Activated CD4-positive, alpha-beta T cell treated with anti-CD3 and anti-CD28 coated beads for 36 hours (primary cell): ENCODE data around the gene ATL1. TPM values are rescaled to one million over a fixed set of nuclear protein-coding genes. Genes with fewer than 3 reads are reported as not detected.

Source experiments
- ATAC-seq: fragments of 200-7000 bp; cut with Tn5 transposase; one replicate; pipeline ENCODE4 v1.10.0; 2021; ENCODE audit warnings: mild to moderate bottlenecking, moderate library complexity
- CTCF ChIA-PET: fragments of 350-600 bp; sonication (Branson Sonifier 250); formaldehyde crosslinking; loops from one replicate; lab custom pipeline; 2021; ENCODE audit warnings: antibody characterized with exemption; lab: Charles Lee
- POLR2A ChIA-PET: fragments of 350-600 bp; sonication (Branson Sonifier 250); formaldehyde crosslinking; loops from one replicate; lab custom pipeline; 2021; ENCODE audit warnings: antibody characterized with exemption, inconsistent platforms; lab: Charles Lee
- DNase-seq: peaks from one replicate; pipeline ENCODE4 v3.0.0-alpha.2; 2020
- H3K27ac Mint-ChIP-seq: one replicate; pipeline ENCODE4 v1.8.0; 2021; ENCODE audit warnings: mixed read lengths
- H3K27me3 Mint-ChIP-seq: one replicate; pipeline ENCODE4 v1.8.0; 2021; ENCODE audit warnings: mixed read lengths
- H3K36me3 Mint-ChIP-seq: one replicate; pipeline ENCODE4 v1.8.0; 2021; ENCODE audit warnings: low read depth, mixed read lengths
- H3K4me1 Mint-ChIP-seq: one replicate; pipeline ENCODE4 v1.8.0; 2021; ENCODE audit warnings: mixed read lengths
- H3K4me3 Mint-ChIP-seq: one replicate; pipeline ENCODE4 v1.8.0; 2021; ENCODE audit warnings: mild to moderate bottlenecking, moderate library complexity, mixed read lengths
- H3K9me3 Mint-ChIP-seq: one replicate; pipeline ENCODE4 v1.8.0; 2021; ENCODE audit warnings: low read depth, mixed read lengths
- intact Hi-C, 2 experiments: fragments of 100-400 bp; cut with DNase I in 1 of 2; cut with micrococcal nuclease in 1 of 2; formaldehyde crosslinking; loops; one replicate each; pipeline versions ENCODE4 v1.14.2 to v1.15.1; 2022 to 2024; cut with DNase I, micrococcal nuclease
- total RNA-seq, 2 experiments: library from RNA; stranded (reverse); gene quantifications; one replicate each; pipeline ENCODE4 v1.2.3, GENCODE V29; 2021

The ATL1 gene
- under 1 TPM; 0.82 to 0.91 TPM for total RNA-seq

DNA sequence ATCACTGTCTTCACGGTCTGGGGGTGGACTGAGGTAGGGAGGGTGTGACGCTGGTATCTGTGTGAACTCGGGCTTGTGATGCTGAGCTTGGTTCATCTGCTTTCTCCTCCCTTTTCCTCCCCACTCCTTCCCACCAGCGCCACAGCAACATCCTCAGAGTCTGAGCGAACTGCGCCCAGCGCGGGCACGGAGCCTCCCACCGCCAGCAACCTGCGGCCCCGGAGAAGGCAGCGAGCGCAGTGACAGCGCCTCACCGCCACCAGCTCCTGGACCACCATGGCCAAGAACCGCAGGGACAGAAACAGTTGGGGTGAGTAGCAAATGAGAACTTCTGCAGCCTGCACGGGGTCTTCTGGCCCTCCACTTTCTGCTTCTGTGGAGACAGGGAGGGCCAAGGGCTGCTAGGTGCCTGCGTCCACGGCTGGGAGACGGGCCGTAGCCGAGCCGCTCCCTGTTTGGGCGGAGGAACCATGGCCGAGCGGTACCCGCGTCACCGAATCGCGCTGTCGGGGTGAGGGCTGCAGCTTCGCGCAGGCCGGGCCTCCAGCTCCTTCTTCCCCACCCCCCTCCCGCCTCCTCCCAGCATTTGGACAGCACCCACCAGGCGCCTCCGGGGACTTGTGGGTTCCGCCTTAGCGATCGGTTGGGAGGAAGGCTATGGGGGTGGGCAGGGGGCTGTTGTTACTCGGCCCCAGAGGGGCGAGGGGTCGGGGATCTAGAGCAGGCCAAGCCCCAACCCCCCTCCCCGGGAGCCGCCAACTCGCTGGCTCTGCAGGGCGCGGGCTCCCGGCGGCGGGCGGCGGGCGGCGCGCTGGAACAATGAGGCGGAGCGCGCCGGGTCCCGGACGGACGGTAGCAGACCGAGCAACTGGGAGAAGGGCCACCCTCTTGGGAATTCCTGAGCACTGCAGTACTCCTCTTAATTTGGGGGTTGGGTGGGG is at the start of gene ATL1:
TSS of gene ATL1 (plus strand) at position 156 of the 941 bp plus-strand sequence. CDS start at position 277, 121 bp downstream.
- Mint-ChIP-seq H3K4me1 (peaks cover 12% of the 10 kb centered on the region), H3K27me3 (peaks cover 46% of the 10 kb centered on the region), H3K9me3 (no peaks in the 10 kb centered on the region), H3K36me3 (no peaks in the 10 kb centered on the region), H3K27ac (no peak within 1 kb of the TSS), H3K4me3 (peak within 1 kb of the TSS; percentile 74)
- peak; percentile 70 for DNase-seq
- peak; percentile 80 for ATAC-seq
- intact Hi-C loops = loop anchor here in 1 of 2 experiments (1.0 to 5.0 kb wide), 2 partner anchors 17 to 107 kb away; partner anchors contain the start of gene SAV1
- ChIA-PET CTCF (interaction anchor here (1.3 to 2.1 kb wide), 3 partner anchors 18 to 315 kb away, joined by 3 to 9 read pairs (median 6); no protein-coding TSS in a partner anchor), POLR2A (interaction anchor here (0.9 kb wide), 1 partner anchor 108 kb away, joined by 4 read pairs; the partner anchor contains the start of gene SAV1)

GRCh38 chr14:50510157-50510556 is 49.8 kb upstream of the ATL1 start:
- H3K36me3 Mint-ChIP-seq = peaks cover 2% of the 10 kb centered on the region
- CTCF ChIA-PET = interaction anchor here (1.0 kb wide), 1 partner anchor 101 kb away, joined by 3 read pairs; no protein-coding TSS in a partner anchor
- H3K27me3 Mint-ChIP-seq = no peaks in the 10 kb centered on the region
- ATAC-seq = no peak
- H3K4me1 Mint-ChIP-seq = peaks cover 18% of the 10 kb centered on the region
- POLR2A ChIA-PET = no interaction called here
- intact Hi-C loops = no loop called here
- H3K27ac Mint-ChIP-seq = no peak overlapping the region
- no peak for DNase-seq
- peaks cover 2% of the 10 kb centered on the region for H3K9me3 Mint-ChIP-seq
- no peak overlapping the region for H3K4me3 Mint-ChIP-seq

DNA sequence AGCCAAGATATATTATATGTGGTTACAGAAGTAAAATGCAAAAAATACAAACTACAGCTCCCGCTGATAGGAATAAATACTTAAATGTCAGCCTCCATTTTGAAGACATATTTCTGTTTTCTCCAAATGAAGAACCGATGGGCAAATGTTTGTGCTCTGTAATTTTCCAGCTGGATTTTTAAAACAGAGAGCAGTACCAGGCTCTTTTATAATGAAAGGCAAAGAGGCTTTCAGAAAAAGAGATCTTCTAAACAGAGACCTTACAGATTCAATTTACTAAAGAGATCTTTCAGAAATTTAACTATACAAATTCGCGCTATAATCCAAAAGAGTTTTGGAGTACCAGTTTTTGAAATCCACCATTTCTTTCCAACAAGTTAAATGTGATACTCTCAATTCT is 47.5 kb upstream of the ATL1 start:
- H3K4me1 Mint-ChIP-seq = peaks cover 16% of the 10 kb centered on the region
- DNase-seq (no peak), ATAC-seq (no peak)
- no peaks in the 10 kb centered on the region for H3K27me3 Mint-ChIP-seq
- POLR2A ChIA-PET = no interaction called here
- H3K9me3 Mint-ChIP-seq = peaks cover 2% of the 10 kb centered on the region
- intact Hi-C loops = no loop called here
- no peak overlapping the region for H3K27ac Mint-ChIP-seq
- no peak overlapping the region for H3K4me3 Mint-ChIP-seq
- H3K36me3 Mint-ChIP-seq = peaks cover 2% of the 10 kb centered on the region
- CTCF ChIA-PET = no interaction called here

- H3K4me3 Mint-ChIP-seq = no peak overlapping the region
- ChIA-PET CTCF (interaction anchor here (1.0 kb wide), 1 partner anchor 344 kb away, joined by 3 read pairs; no protein-coding TSS in a partner anchor), POLR2A (interaction anchor here (0.5 kb wide), 1 partner anchor 15 kb away, joined by 3 read pairs; no protein-coding TSS in a partner anchor)
- H3K4me1 Mint-ChIP-seq = peaks cover 16% of the 10 kb centered on the region
- ATAC-seq = no peak
- peaks cover 2% of the 10 kb centered on the region for H3K9me3 Mint-ChIP-seq
- no peaks in the 10 kb centered on the region for H3K27me3 Mint-ChIP-seq
- no peak overlapping the region for H3K27ac Mint-ChIP-seq
- no peak for DNase-seq
- H3K36me3 Mint-ChIP-seq = peaks cover 4% of the 10 kb centered on the region
- intact Hi-C loops = no loop called here
Observed at GRCh38 chr14:50516091-50516490, 43.9 kb upstream of the ATL1 start.

DNA sequence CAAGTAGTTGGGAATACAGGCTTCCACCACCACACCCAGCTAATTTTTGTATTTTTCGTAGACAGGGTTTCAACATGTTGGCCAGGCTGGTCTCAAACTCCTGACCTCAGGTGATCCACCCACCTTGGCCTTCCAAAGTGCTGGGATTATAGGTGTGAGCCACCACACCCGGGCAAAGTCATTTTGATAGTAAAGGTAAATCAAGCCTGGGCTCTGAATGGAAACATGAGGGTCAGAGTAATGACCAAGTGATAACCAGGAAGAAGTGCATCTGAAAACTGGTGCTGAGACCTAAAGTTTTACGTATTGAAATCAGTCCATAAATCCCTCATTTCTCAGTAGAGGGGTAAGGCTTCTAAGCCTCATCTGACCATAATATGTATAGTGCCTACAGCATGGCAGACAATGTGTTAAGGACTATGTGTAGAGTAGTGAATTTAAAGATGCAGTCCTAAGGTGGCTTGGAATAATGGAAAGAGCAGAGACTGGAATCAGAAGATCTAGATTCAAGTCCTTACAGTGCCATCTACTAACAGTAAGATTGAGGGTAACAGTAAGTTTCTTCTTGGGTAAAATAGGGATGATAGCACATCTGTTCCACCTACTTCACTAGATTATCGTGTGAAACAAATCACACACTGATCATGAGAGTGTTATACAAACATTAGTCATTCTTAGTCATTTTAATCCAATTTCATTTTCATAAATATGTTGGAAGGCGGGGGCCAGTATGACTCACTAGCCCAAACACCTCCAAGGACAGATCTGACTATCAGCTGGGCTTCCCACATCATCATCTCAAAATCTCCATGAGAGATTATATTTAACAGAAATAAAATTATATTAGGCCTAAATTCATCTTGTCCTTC is 38.8 kb upstream of the ATL1 start:
- ChIA-PET CTCF (interaction anchor here (0.6 to 4.1 kb wide), 2 partner anchors 200 to 241 kb away, joined by 3 to 18 read pairs; no protein-coding TSS in a partner anchor), POLR2A (interaction anchor here (1.2 kb wide), 1 partner anchor 200 kb away, joined by 3 read pairs; no protein-coding TSS in a partner anchor)
- no peaks in the 10 kb centered on the region for H3K9me3 Mint-ChIP-seq
- peaks cover 13% of the 10 kb centered on the region for H3K36me3 Mint-ChIP-seq
- H3K27me3 Mint-ChIP-seq = no peaks in the 10 kb centered on the region
- peaks cover 56% of the 10 kb centered on the region for H3K4me1 Mint-ChIP-seq
- DNase-seq (peak; percentile 84), ATAC-seq (peak; percentile 81)
- peak overlapping the region; percentile 55 for H3K4me3 Mint-ChIP-seq
- intact Hi-C loops = loop anchor here (1.0 to 5.0 kb wide), 14 partner anchors 11 to 1326 kb away; partner anchors contain the start of genes MAP4K5 (in 2 of the 2), CDKL1 (in 1 of the 2), MGAT2 (in 1 of the 2) and RPL36AL (in 1 of the 2)
- H3K27ac Mint-ChIP-seq = peak overlapping the region; percentile 94

GRCh38 chr14:50521912-50522341 is 38.0 kb upstream of the ATL1 start:
- Mint-ChIP-seq H3K27me3 (no peaks in the 10 kb centered on the region), H3K36me3 (peaks cover 16% of the 10 kb centered on the region), H3K27ac (peak overlapping the region; percentile 94), H3K9me3 (no peaks in the 10 kb centered on the region), H3K4me3 (peak overlapping the region; percentile 55), H3K4me1 (peaks cover 57% of the 10 kb centered on the region)
- ATAC-seq = peak; percentile 78
- ChIA-PET CTCF (interaction anchor here (0.6 to 4.1 kb wide), 9 partner anchors 8 to 354 kb away, joined by 3 to 18 read pairs (median 3); partner anchors contain the start of genes DMAC2L, L2HGDH and MAP4K5), POLR2A (interaction anchor here (0.7 to 1.2 kb wide), 2 partner anchors 69 to 201 kb away, joined by 3 read pairs; no protein-coding TSS in a partner anchor)
- intact Hi-C loops = loop anchor here (1.0 to 5.0 kb wide), 17 partner anchors 10 to 1325 kb away; partner anchors contain the start of genes MAP4K5 (in 2 of the 2), SOS2 (in 2 of the 2), CDKL1 (in 1 of the 2) and MGAT2 (in 1 of the 2)
- peak; percentile 33 for DNase-seq

GRCh38 chr14:50523271-50524041 is 36.5 kb upstream of the ATL1 start:
- Mint-ChIP-seq H3K4me1 (peaks cover 60% of the 10 kb centered on the region), H3K4me3 (peak overlapping the region; percentile 23), H3K9me3 (no peaks in the 10 kb centered on the region), H3K36me3 (peaks cover 14% of the 10 kb centered on the region), H3K27ac (peak overlapping the region; percentile 79), H3K27me3 (no peaks in the 10 kb centered on the region)
- intact Hi-C loops = loop anchor here (2.0 to 5.0 kb wide), 6 partner anchors 161 to 1324 kb away; partner anchors contain the start of genes SOS2 (in 2 of the 2), MGAT2 (in 1 of the 2) and RPL36AL (in 1 of the 2)
- ChIA-PET CTCF (interaction anchor here (0.6 to 4.1 kb wide), 8 partner anchors 8 to 699 kb away, joined by 3 to 18 read pairs (median 4); partner anchors contain the start of genes DMAC2L, L2HGDH and MAP4K5), POLR2A (interaction anchor here (0.5 to 1.5 kb wide), 2 partner anchors 179 to 239 kb away, joined by 4 to 5 read pairs; no protein-coding TSS in a partner anchor)
- DNase-seq (no peak), ATAC-seq (no peak)

GRCh38 chr14:50524060-50524459 is 35.9 kb upstream of the ATL1 start:
- no peaks in the 10 kb centered on the region for H3K9me3 Mint-ChIP-seq
- ChIA-PET CTCF (interaction anchor here (0.6 to 4.1 kb wide), 6 partner anchors 77 to 699 kb away, joined by 3 to 18 read pairs (median 3); no protein-coding TSS in a partner anchor), POLR2A (interaction anchor here (0.5 to 1.5 kb wide), 4 partner anchors 180 to 239 kb away, joined by 3 to 5 read pairs (median 4); no protein-coding TSS in a partner anchor)
- peak overlapping the region; percentile 79 for H3K27ac Mint-ChIP-seq
- peaks cover 67% of the 10 kb centered on the region for H3K4me1 Mint-ChIP-seq
- H3K4me3 Mint-ChIP-seq = peak overlapping the region; percentile 23
- peaks cover 18% of the 10 kb centered on the region for H3K36me3 Mint-ChIP-seq
- intact Hi-C loops = loop anchor here (5.0 kb wide), 5 partner anchors 162 to 1323 kb away; partner anchors contain the start of genes MGAT2 (in 1 of the 2), RPL36AL (in 1 of the 2) and SOS2 (in 1 of the 2)
- ATAC-seq (peak; percentile 24), DNase-seq (no peak)
- no peaks in the 10 kb centered on the region for H3K27me3 Mint-ChIP-seq
